Parietal lobe (tissue), 1 donor: Measurements from ENCODE around the gene NMU. TPM values are rescaled to one million over a fixed set of nuclear protein-coding genes. Genes with fewer than 3 reads are reported as not detected.

Experiments
- total RNA-seq: library from RNA; depleted of rRNA; stranded (reverse); fragments of >200 nt; gene quantifications from one replicate; pipeline ENCODE4 v1.2.3, GENCODE V29; 2014

NMU gene
- total RNA-seq = 2.2 TPM

GRCh38 chr4:55635741-55636655, at the start of gene NMU:
Gene NMU, minus strand, starts transcription at chr4:55636298. Its CDS starts 106 bp downstream, at chr4:55636192.

GRCh38 chr4:55592014-55592413, 44.1 kb downstream of the NMU start, which contains the start of gene PDCL2:
Gene PDCL2, minus strand, starts transcription at chr4:55592245. Its CDS starts 136 bp downstream, at chr4:55592109.

GRCh38 chr4:55546756-55547465, 89.2 kb downstream of the NMU start, which contains the start of gene CLOCK:
Gene CLOCK, minus strand, starts transcription at chr4:55546909. Its CDS starts 64,124 bp downstream, at chr4:55482785.

Other genes starting within 250 kb of the NMU start
- 108 TPM for gene TMEM165, start 240.3 kb downstream of the NMU start, total RNA-seq
- gene CLOCK, start 89.4 kb downstream of the NMU start, total RNA-seq = 42.6 TPM
- gene PDCL2, start 44.1 kb downstream of the NMU start, total RNA-seq = not detected
- gene EXOC1L, start 183.5 kb upstream of the NMU start, total RNA-seq = not detected
- 90.5 TPM for gene EXOC1, start 217.3 kb upstream of the NMU start, total RNA-seq